IgD-negative memory B cell (primary cell): Measurements from ENCODE around the gene DOCK8. TPM values are rescaled to one million over a fixed set of nuclear protein-coding genes. Genes with fewer than 3 reads are reported as not detected.
A peak's percentile ranks its signal among the peaks of the same experiment; 100 is the strongest.

Experiments
- H3K27ac Mint-ChIP-seq, 3 donors: one replicate each; pipeline ENCODE4 v1.8.0; 2020 to 2022; ENCODE audit warnings: mild to moderate bottlenecking in 3 of 3, mixed read lengths in 3 of 3, moderate library complexity in 1 of 3
- H3K27me3 Mint-ChIP-seq: one replicate; pipeline ENCODE4 v1.8.0; 2021; ENCODE audit warnings: mixed read lengths
- H3K36me3 Mint-ChIP-seq: one replicate; pipeline ENCODE4 v1.8.0; 2020; ENCODE audit warnings: mild to moderate bottlenecking, mixed read lengths
- H3K4me1 Mint-ChIP-seq, 3 donors: one replicate each; pipeline ENCODE4 v1.8.0; 2020 to 2022; ENCODE audit warnings: mixed read lengths in 3 of 3, mild to moderate bottlenecking in 1 of 3
- H3K4me3 Mint-ChIP-seq, 4 donors: one replicate each; pipeline ENCODE4 v1.8.0; 2020 to 2022; ENCODE audit warnings: mild to moderate bottlenecking in 4 of 4, mixed read lengths in 4 of 4, moderate library complexity in 3 of 4
- H3K9me3 Mint-ChIP-seq, 3 donors: one replicate each; pipeline ENCODE4 v1.8.0; 2020 to 2021; ENCODE audit warnings: mixed read lengths in 3 of 3, mild to moderate bottlenecking in 1 of 3
- polyA plus RNA-seq: library from polyadenylated mRNA; unstranded; fragments of 300-500 nt; fragmentation: Illumina TruSeq; gene quantifications from one replicate; pipeline ENCODE4 v1.2.3, GENCODE V29; 2021

Gene DOCK8
- polyA plus RNA-seq, 1 donor from 2014 or later, result 76.8 TPM

GRCh38 chr9:248278-248961 is 33.8 kb downstream of the DOCK8 start:
- peak overlapping the region in 2 of 3 donors; percentile 47 to 86 for H3K27ac Mint-ChIP-seq
- peaks cover 16 to 31% (median 23%) of the 10 kb centered on the region in 3 donors for H3K4me1 Mint-ChIP-seq
- H3K9me3 Mint-ChIP-seq, result peaks cover 0 to 2% (median 0%) of the 10 kb centered on the region in 3 donors
- H3K36me3 Mint-ChIP-seq, result peaks cover 3% of the 10 kb centered on the region
- H3K27me3 Mint-ChIP-seq, result peaks cover 1% of the 10 kb centered on the region
- H3K4me3 Mint-ChIP-seq, result no peak overlapping the region

DNA sequence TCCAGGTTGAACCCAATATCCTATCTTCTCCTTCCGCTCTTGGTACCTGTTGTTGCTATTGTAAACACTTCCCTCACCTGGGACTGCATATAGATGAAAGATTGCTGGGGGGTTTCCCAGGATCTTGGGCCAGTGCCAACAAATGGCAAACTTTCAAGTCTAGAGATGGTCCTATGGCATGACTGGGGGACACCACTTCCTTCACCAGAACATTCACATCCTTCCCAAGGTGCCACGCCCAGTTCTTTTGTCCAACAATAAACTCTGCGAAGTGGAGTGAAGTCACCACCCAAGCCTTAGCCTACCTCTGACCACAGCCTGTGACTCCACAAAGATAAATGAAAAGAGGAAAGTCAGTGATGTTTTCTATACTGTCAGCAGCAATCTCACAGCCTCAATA is 34.4 kb downstream of the DOCK8 start:
- no peak overlapping the region for H3K4me3 Mint-ChIP-seq
- H3K36me3 Mint-ChIP-seq, result peaks cover 3% of the 10 kb centered on the region

DNA sequence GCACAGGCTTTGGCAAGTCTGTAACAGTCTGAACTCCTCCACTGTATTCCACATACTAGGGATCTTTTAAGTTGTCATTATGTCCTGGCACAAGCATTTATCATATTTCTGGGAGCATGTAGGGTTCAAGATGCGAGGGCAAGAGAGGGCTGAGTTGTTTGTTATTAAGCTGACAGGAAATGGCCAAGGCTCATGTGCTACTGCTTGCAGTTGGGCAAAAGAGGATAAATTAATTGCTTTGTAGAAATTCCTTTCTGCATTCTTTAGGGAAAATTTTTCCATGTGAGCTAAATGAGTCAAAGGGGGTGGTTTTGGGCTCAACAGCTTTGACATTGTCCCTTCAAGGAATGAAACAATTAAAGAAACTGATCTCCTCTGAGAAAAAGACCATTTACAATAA is 35.4 kb downstream of the DOCK8 start:
- Mint-ChIP-seq H3K4me3 (no peak overlapping the region), H3K4me1 (peaks cover 16 to 27% (median 23%) of the 10 kb centered on the region in 3 donors), H3K36me3 (peaks cover 5% of the 10 kb centered on the region), H3K27me3 (no peaks in the 10 kb centered on the region), H3K27ac (peak overlapping the region in 1 of 3 donors; percentile 24), H3K9me3 (no peaks in the 10 kb centered on the region)

More for the DNA sequence above, 34.4 kb downstream of the DOCK8 start:
- peak overlapping the region in 1 of 3 donors; percentile 86 for H3K27ac Mint-ChIP-seq
- H3K4me1 Mint-ChIP-seq, result peaks cover 16 to 31% (median 23%) of the 10 kb centered on the region in 3 donors
- peaks cover 1% of the 10 kb centered on the region for H3K27me3 Mint-ChIP-seq
- H3K9me3 Mint-ChIP-seq, result peaks cover 0 to 2% (median 0%) of the 10 kb centered on the region in 3 donors

DNA sequence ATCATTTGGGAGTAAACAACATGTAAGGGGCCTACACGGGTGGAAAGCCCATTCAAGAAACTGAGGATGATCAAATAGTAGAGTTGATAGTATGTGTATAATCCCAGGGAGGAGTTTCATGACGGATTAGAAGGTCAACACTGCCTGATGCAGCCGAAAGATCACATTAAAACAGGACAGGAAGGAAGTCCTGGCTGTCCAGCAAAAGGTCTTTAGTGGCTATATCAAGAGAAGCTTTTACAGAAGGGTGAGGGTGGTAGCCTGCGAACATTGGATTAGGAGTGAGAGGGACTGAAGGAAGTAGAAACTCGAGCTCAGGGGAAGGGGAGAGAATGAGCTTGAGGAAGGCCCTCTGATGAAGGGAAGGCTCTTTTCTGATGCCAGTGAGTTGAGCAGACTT is 36.0 kb downstream of the DOCK8 start:
- peaks cover 16 to 27% (median 23%) of the 10 kb centered on the region in 3 donors for H3K4me1 Mint-ChIP-seq
- no peaks in the 10 kb centered on the region for H3K9me3 Mint-ChIP-seq
- H3K27me3 Mint-ChIP-seq, result no peaks in the 10 kb centered on the region
- H3K36me3 Mint-ChIP-seq, result peaks cover 5% of the 10 kb centered on the region
- H3K4me3 Mint-ChIP-seq, result no peak overlapping the region
- peak overlapping the region in 1 of 3 donors; percentile 17 for H3K27ac Mint-ChIP-seq

DNA sequence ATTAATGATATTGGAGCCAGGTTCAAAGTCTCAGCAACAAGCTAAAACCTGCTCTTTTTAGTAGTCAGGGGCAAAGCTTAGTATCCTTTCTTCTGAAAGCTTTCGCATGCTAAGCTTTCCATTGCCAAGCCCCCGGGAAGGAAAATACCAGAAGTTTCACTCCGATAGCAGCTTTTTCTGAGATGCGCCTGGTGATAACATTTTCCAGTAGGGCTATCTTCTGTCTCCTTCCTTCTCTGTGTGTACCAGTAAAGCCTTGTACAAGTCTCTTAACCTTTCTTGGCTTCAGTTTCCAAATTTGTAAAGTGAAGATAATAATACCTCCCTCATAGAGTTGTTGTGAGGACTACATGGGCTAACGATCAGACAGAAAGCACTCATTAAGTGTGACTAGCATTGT is 36.7 kb downstream of the DOCK8 start:
- no peak overlapping the region for H3K27ac Mint-ChIP-seq
- H3K4me1 Mint-ChIP-seq, result peaks cover 16 to 27% (median 23%) of the 10 kb centered on the region in 3 donors

GRCh38 chr9:253539-253938 is 38.9 kb downstream of the DOCK8 start:
- H3K36me3 Mint-ChIP-seq, result peaks cover 7% of the 10 kb centered on the region
- H3K9me3 Mint-ChIP-seq, result no peaks in the 10 kb centered on the region
- H3K27me3 Mint-ChIP-seq, result no peaks in the 10 kb centered on the region
- H3K27ac Mint-ChIP-seq, result no peak overlapping the region
- no peak overlapping the region for H3K4me3 Mint-ChIP-seq
- H3K4me1 Mint-ChIP-seq, result peaks cover 20 to 34% (median 28%) of the 10 kb centered on the region in 3 donors

More for the DNA sequence above, 36.7 kb downstream of the DOCK8 start:
- no peaks in the 10 kb centered on the region for H3K9me3 Mint-ChIP-seq
- H3K27me3 Mint-ChIP-seq, result no peaks in the 10 kb centered on the region
- no peak overlapping the region for H3K4me3 Mint-ChIP-seq
- H3K36me3 Mint-ChIP-seq, result peaks cover 5% of the 10 kb centered on the region

- Mint-ChIP-seq H3K27me3 (no peaks in the 10 kb centered on the region), H3K9me3 (no peaks in the 10 kb centered on the region), H3K4me3 (no peak overlapping the region), H3K27ac (peak overlapping the region in 1 of 3 donors; percentile 47), H3K4me1 (peaks cover 16 to 26% (median 25%) of the 10 kb centered on the region in 3 donors), H3K36me3 (peaks cover 4% of the 10 kb centered on the region)
These were observed 39.9 kb downstream of the DOCK8 start for GRCh38 chr9:254516-254915.

DNA sequence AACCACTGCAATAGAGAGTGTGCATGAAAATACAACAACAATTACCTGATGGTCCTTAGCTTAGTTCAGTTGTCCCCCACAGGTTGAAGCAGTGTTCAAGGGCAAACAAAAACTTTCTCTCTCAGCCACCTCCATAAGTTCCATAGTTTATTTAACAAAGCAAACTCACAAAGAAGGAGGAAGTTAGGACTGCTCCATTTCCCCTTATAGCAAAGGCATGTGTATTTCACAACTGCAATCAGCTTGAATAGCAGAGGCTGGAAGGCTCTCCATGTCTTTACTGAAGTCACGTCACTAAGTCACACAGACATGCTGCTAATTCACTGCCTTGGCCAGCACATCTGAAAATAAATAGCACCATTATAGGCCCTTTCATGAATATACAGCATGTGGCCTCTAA is 43.3 kb downstream of the DOCK8 start:
- peaks cover 14 to 24% (median 21%) of the 10 kb centered on the region in 3 donors for H3K4me1 Mint-ChIP-seq
- no peak overlapping the region for H3K4me3 Mint-ChIP-seq
- H3K27me3 Mint-ChIP-seq, result no peaks in the 10 kb centered on the region
- peaks cover 12% of the 10 kb centered on the region for H3K36me3 Mint-ChIP-seq
- no peaks in the 10 kb centered on the region for H3K9me3 Mint-ChIP-seq
- no peak overlapping the region for H3K27ac Mint-ChIP-seq

DNA sequence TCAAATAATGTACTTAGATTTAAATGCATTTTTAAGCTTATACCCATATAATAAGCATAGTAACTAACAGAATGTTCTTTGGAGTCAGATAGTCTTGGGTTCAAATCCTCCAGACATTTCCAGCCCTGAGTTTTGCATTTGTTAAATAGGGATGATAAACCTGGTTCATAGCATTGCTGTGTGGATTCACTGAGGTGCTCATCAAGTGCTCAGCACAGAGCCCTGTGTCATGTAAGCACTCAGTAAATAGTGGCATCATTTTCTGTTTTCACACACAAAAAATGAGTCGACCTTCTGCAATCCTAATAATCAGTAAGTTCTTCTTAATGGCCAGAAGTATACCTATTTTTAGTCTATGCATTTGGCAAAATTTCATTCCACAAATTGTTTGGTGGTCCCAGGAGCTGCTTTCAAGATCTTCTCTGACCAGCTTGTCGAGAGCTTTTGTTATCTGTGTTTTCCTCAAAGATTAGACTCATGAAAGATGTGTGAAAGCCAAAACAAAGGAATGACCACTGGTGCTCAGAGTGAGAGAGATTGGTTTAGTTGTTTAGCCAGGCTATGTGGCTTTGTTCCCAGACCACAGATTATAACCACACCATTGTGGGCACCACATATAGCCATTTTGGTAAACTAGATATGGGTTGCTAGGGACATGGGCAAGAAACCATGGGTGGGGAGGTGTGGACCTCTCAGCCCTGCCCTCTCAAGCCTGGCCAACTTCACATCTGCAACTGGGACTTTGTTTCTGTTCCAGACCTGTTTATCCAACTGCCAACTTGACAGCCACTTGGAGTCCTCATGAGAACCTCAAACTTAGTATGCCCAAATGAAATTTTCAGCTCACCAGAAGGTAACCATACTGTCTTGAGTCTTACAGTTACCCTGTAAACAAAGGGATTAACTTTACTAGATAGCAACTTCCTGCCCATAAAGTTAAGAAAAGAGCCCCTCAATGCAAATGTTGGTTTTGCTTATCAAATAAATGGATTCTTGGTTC is 45.0 kb downstream of the DOCK8 start:
- H3K27me3 Mint-ChIP-seq, result no peaks in the 10 kb centered on the region
- peak overlapping the region in 1 of 4 donors; percentile 49 for H3K4me3 Mint-ChIP-seq
- H3K4me1 Mint-ChIP-seq, result peaks cover 13 to 33% (median 26%) of the 10 kb centered on the region in 3 donors
- peaks cover 9% of the 10 kb centered on the region for H3K36me3 Mint-ChIP-seq
- H3K9me3 Mint-ChIP-seq, result no peaks in the 10 kb centered on the region
- H3K27ac Mint-ChIP-seq, result no peak overlapping the region

GRCh38 chr9:264231-264630 is 49.6 kb downstream of the DOCK8 start:
- H3K27me3 Mint-ChIP-seq, result no peaks in the 10 kb centered on the region
- no peak overlapping the region for H3K4me3 Mint-ChIP-seq
- peak overlapping the region in 1 of 3 donors; percentile 71 for H3K27ac Mint-ChIP-seq
- H3K36me3 Mint-ChIP-seq, result peaks cover 8% of the 10 kb centered on the region
- no peaks in the 10 kb centered on the region for H3K9me3 Mint-ChIP-seq
- peaks cover 15 to 39% (median 23%) of the 10 kb centered on the region in 3 donors for H3K4me1 Mint-ChIP-seq

GRCh38 chr9:265209-265870 is 50.7 kb downstream of the DOCK8 start:
- no peaks in the 10 kb centered on the region for H3K27me3 Mint-ChIP-seq
- no peaks in the 10 kb centered on the region for H3K9me3 Mint-ChIP-seq
- peaks cover 14 to 31% (median 22%) of the 10 kb centered on the region in 3 donors for H3K4me1 Mint-ChIP-seq
- H3K27ac Mint-ChIP-seq, result no peak overlapping the region
- H3K36me3 Mint-ChIP-seq, result peaks cover 7% of the 10 kb centered on the region
- H3K4me3 Mint-ChIP-seq, result no peak overlapping the region

DNA sequence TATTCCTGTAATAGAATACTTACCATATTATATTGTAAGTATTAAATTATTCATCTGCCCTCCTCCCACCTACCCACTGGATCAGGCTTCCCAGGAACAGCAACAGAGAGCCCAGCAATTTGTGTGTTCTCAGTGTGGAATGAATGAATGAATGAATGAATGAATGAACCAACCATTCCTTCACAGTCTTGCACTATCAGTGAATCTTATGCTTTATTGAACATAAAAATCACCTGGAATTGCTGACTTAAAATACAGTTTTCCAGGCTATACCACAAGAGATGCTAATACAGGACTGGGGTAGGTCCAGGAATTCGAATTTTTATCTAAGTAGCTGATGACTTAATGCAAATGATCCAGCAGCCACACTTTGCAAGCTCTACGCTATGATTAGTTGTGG is 51.6 kb downstream of the DOCK8 start:
- H3K4me1 Mint-ChIP-seq, result peaks cover 16 to 30% (median 26%) of the 10 kb centered on the region in 3 donors

GRCh38 chr9:268616-269015 is 54.0 kb downstream of the DOCK8 start:
- H3K27me3 Mint-ChIP-seq, result no peaks in the 10 kb centered on the region
- H3K36me3 Mint-ChIP-seq, result peaks cover 1% of the 10 kb centered on the region
- peaks cover 28 to 34% (median 29%) of the 10 kb centered on the region in 3 donors for H3K4me1 Mint-ChIP-seq
- H3K4me3 Mint-ChIP-seq, result no peak overlapping the region
- no peaks in the 10 kb centered on the region for H3K9me3 Mint-ChIP-seq
- H3K27ac Mint-ChIP-seq, result no peak overlapping the region

More for the DNA sequence above, 51.6 kb downstream of the DOCK8 start:
- Mint-ChIP-seq H3K4me3 (no peak overlapping the region), H3K27me3 (no peaks in the 10 kb centered on the region), H3K27ac (no peak overlapping the region), H3K9me3 (no peaks in the 10 kb centered on the region), H3K36me3 (peaks cover 5% of the 10 kb centered on the region)

GRCh38 chr9:269081-269711 is 54.5 kb downstream of the DOCK8 start:
- H3K4me1 Mint-ChIP-seq, result peaks cover 25 to 28% (median 27%) of the 10 kb centered on the region in 3 donors
- H3K27me3 Mint-ChIP-seq, result no peaks in the 10 kb centered on the region
- H3K27ac Mint-ChIP-seq, result peak overlapping the region in 1 of 3 donors; percentile 9
- H3K36me3 Mint-ChIP-seq, result peaks cover 4% of the 10 kb centered on the region
- H3K4me3 Mint-ChIP-seq, result no peak overlapping the region
- H3K9me3 Mint-ChIP-seq, result no peaks in the 10 kb centered on the region
